RWPE2 (cell line): ENCODE results near the gene MYO1E.
"Not testable (repeated sequence)": the region's sequence is repeated elsewhere in the genome, so short reads cannot be mapped to it uniquely, and the experiment has no call there.

Experiments
- ATAC-seq: fragments of 200-7000 bp; cut with Tn5 transposase; 3 replicates; pipeline ENCODE4 v1.9.1; 2021; ENCODE audit warnings: low read depth
- DNase-seq: peaks from one replicate; pipeline ENCODE4 v3.0.0-alpha.2; 2020; ENCODE audit warnings: low spot score
- H3K27ac ChIP-seq: fragments of 450-650 bp; 2 replicates; pipeline ENCODE4 v1.5.1; 2017; ENCODE audit warnings: mild to moderate bottlenecking; ENCODE audit not compliant: poor library complexity, severe bottlenecking
- H3K27me3 ChIP-seq: fragments of 250-450 bp; sonication (Bioruptor Pico); 2 replicates; pipeline ENCODE4 v1.5.1; 2021; ENCODE audit warnings: mild to moderate bottlenecking, moderate library complexity; ENCODE audit not compliant: insufficient read depth, poor library complexity, severe bottlenecking
- H3K36me3 ChIP-seq: fragments of 250-450 bp; sonication (Bioruptor Pico); 2 replicates; pipeline ENCODE4 v1.5.1; 2020; ENCODE audit warnings: low read depth, mild to moderate bottlenecking, moderate library complexity
- H3K4me1 ChIP-seq: fragments of 250-450 bp; sonication (Bioruptor Pico); 2 replicates; pipeline ENCODE4 v1.5.1; 2021; ENCODE audit warnings: mild to moderate bottlenecking, moderate library complexity; ENCODE audit not compliant: insufficient read depth, poor library complexity, severe bottlenecking
- H3K4me3 ChIP-seq: fragments of 250-450 bp; sonication (Bioruptor Pico); 2 replicates; pipeline ENCODE4 v1.5.1; 2021; ENCODE audit warnings: mild to moderate bottlenecking, moderate library complexity; ENCODE audit not compliant: severe bottlenecking
- H3K9me3 ChIP-seq: fragments of 250-450 bp; sonication (Bioruptor Pico); 2 replicates; pipeline ENCODE4 v1.5.1; 2021; ENCODE audit warnings: mild to moderate bottlenecking, moderate library complexity; ENCODE audit not compliant: severe bottlenecking
- TF ChIP-seq, protein P1 (sequence below): fragments of 450-650 bp; IDR thresholded peaks from one replicate; pipeline ENCODE4 v1.5.1; 2017; ENCODE audit warnings: mild to moderate bottlenecking, moderate library complexity; ENCODE audit not compliant: poor library complexity, severe bottlenecking

Gene MYO1E

DNA sequence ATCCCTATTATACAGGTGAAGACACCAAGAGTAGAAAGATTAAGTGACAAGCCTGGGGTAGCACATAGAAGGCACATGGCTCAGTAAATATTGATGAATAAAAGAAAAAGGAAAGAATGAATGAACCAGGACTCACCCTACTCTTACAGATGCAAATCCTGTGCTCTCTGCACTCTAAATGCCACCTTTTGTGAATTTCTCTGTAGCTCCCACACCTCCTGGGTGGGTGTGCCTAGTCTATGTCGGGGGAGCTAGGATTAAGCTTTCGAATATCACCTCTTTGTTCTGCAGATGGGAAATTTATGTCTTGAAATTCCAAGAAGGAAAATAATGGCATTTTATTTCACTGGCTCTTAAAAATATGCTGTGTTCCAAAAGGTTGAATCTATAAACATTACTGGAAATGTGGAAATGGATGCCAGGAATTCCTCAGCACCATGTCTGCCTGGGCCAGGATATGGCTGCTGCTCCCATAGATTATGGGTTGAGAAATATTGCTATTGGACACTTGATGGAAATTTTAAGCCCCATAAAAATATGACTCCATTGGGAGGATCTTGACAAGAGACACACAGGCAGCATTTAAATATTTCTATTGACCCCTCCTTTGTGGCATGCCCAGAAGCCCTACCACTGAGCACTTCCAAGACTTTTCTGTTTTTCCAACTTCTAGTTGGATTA, 224.4 kb downstream of the MYO1E start:
- no peak for DNase-seq
- TF ChIP-seq, protein P1, sequence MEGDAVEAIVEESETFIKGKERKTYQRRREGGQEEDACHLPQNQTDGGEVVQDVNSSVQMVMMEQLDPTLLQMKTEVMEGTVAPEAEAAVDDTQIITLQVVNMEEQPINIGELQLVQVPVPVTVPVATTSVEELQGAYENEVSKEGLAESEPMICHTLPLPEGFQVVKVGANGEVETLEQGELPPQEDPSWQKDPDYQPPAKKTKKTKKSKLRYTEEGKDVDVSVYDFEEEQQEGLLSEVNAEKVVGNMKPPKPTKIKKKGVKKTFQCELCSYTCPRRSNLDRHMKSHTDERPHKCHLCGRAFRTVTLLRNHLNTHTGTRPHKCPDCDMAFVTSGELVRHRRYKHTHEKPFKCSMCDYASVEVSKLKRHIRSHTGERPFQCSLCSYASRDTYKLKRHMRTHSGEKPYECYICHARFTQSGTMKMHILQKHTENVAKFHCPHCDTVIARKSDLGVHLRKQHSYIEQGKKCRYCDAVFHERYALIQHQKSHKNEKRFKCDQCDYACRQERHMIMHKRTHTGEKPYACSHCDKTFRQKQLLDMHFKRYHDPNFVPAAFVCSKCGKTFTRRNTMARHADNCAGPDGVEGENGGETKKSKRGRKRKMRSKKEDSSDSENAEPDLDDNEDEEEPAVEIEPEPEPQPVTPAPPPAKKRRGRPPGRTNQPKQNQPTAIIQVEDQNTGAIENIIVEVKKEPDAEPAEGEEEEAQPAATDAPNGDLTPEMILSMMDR, result no peak
- H3K4me1 ChIP-seq, result no peaks in the 10 kb centered on the region
- H3K27me3 ChIP-seq, result no peaks in the 10 kb centered on the region
- H3K27ac ChIP-seq, result no peak overlapping the region
- ATAC-seq, result no peak
- no peak overlapping the region for H3K4me3 ChIP-seq
- no peaks in the 10 kb centered on the region for H3K9me3 ChIP-seq
- peaks cover 95% of the 10 kb centered on the region for H3K36me3 ChIP-seq

DNA sequence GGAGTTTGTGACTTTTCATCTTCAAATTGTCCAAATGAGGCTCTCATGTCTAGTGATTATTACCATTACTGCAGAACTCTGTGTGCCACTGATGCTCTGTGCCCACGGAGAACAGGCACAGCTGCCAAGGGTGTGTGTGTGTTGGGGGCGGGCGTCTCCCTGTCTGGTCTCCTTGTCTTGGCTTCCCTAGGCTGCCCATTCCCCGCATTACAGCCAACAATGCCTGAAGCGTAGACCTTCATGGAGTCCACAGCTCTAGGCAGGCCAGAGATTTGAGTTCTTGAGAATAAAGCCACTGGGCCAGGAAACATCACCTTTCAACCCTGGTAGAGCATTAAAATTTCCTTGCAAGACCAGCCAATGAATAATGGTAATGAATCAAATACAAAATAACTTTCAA, 225.0 kb downstream of the MYO1E start:
- Histone ChIP-seq H3K4me3 (no peak overlapping the region), H3K36me3 (peaks cover 92% of the 10 kb centered on the region), H3K9me3 (no peaks in the 10 kb centered on the region), H3K27ac (no peak overlapping the region), H3K4me1 (no peaks in the 10 kb centered on the region), H3K27me3 (no peaks in the 10 kb centered on the region)
- TF ChIP-seq, protein P1, result no peak
- no peak for ATAC-seq
- peak; percentile 45 for DNase-seq

DNA sequence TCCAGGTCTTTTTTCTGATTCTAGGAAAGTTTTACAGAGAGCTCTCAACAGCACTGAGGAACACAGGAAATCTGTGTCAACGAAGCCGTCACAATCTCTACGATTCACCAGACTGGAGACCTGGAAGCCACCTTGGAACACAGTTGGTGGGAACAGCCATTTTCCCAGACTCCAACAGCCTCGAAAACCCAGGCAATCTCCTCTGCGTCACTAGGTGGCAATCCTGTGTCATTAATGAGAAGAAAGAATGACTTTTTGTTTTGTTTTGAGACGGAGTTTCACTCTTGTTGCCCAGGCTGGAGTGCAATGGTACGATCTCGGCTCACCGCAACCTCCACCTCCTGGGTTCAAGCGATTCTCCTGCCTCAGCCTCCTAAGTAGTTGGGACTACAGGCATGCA, 228.1 kb downstream of the MYO1E start:
- Histone ChIP-seq H3K36me3 (peaks cover 88% of the 10 kb centered on the region), H3K4me1 (peaks cover 14% of the 10 kb centered on the region)
- ATAC-seq, H3K4me3 ChIP-seq, H3K27me3 ChIP-seq, H3K9me3 ChIP-seq, H3K27ac ChIP-seq: not testable (repeated sequence)
- TF ChIP-seq, protein P1, result peak; percentile 49
- peak; percentile 27 for DNase-seq

DNA sequence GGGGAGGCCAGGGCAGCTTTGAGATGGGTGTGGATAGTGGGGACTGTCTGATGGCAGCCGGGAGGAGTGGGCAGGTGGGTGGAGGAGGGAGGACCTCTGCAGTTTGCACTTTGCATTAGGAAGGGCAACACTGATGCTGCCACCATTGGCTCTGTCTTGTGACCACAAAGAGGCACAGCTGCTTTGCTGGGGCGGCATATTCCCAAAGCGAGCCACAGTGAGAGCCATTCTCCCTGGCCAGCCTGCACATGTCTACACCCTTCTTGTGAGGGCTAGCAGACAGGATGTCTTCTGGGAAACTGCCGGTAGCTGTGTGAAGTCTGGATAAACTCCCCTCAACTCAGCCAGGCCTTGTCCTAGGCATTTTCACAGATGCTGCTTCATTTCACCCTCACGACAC, 229.4 kb downstream of the MYO1E start:
- TF ChIP-seq, protein P1, result no peak
- no peak overlapping the region for H3K27ac ChIP-seq
- H3K4me1 ChIP-seq, result peaks cover 14% of the 10 kb centered on the region
- no peak overlapping the region for H3K4me3 ChIP-seq
- ATAC-seq (no peak; the same call in 2 of the 3 replicates), DNase-seq (peak; percentile 50)
- no peaks in the 10 kb centered on the region for H3K9me3 ChIP-seq
- H3K36me3 ChIP-seq, result peaks cover 87% of the 10 kb centered on the region
- H3K27me3 ChIP-seq, result no peaks in the 10 kb centered on the region

DNA sequence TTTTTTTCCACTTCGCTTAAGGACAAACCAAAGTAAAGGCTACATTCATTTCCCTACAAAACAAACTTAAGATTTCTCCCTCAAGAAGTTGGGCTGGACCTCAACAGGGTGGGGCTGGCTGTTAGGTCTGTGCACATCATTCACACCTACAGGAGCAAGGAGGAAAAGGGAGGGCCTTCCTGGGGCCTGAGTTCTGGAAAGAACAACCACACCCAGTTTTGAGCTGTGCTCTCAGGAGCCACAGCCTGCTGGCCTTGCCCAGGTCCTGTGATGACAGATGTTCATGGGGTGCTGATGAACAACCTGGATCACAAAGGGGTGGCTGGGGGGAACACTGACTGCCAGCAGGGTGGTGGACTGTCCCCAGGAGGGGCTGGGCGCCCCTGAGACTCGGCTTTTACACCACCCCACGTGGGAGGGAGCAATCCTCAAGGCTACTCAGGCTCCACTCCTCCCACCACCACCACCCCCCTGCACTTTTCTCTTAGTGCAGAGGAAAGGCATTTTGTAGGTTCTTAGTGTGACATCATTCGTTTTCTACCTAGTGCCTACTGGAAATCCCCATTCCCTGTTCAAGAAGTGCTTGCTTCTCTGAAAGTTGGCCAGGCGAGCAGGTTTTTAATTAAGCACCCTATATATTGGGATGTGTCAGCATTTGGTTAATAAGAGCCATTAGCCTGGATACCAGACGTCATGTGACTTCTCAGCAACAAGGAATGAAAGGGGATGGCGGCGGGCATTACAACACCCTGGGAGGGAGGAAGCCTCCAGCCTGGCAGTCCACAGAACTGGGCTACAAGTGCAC, 232.0 kb downstream of the MYO1E start:
- H3K27ac ChIP-seq, result peak overlapping the region; percentile 1
- no peak overlapping the region for H3K4me3 ChIP-seq
- H3K27me3 ChIP-seq, result no peaks in the 10 kb centered on the region
- TF ChIP-seq, protein P1, result no peak
- H3K9me3 ChIP-seq, result no peaks in the 10 kb centered on the region
- peak; percentile 79 for ATAC-seq
- peak; percentile 75 for DNase-seq
- peaks cover 90% of the 10 kb centered on the region for H3K36me3 ChIP-seq
- peaks cover 14% of the 10 kb centered on the region for H3K4me1 ChIP-seq
